Dedifferentiated amniotic fluid mesenchymal stem cell (primary cell): ENCODE data around the gene NR1I3.
"Not testable (repeated sequence)": the region's sequence is repeated elsewhere in the genome, so short reads cannot be mapped to it uniquely, and the experiment has no call there.

Source experiments
- DNase-seq: peaks from one replicate; pipeline ENCODE4 v3.0.0-alpha.2; 2016; ENCODE audit errors: extremely low spot score

NR1I3 gene

DNA sequence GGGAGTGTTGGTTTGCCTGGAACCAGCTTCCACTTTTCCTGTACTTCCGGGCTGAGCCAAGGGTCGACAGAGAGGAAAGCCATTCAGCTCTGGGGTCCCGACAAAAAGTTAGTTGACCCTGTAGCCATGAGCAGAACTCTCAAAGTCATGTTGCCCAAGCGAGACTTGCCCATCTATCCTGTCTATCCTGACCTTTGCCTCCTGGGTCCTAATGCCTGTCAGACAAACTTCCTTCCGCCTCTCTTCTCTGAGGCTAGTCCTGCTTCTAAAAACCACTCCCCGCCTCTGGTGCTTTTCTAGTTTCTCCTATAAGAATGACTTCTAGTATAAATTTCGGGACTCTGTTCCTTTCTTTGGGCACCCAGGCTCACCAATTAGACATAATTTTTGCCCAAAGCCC is 12.8 kb upstream of the NR1I3 start:
- no peak for DNase-seq

GRCh38 chr1:161250100-161250499 is 12.1 kb upstream of the NR1I3 start:
- DNase-seq: not testable (repeated sequence)

DNA sequence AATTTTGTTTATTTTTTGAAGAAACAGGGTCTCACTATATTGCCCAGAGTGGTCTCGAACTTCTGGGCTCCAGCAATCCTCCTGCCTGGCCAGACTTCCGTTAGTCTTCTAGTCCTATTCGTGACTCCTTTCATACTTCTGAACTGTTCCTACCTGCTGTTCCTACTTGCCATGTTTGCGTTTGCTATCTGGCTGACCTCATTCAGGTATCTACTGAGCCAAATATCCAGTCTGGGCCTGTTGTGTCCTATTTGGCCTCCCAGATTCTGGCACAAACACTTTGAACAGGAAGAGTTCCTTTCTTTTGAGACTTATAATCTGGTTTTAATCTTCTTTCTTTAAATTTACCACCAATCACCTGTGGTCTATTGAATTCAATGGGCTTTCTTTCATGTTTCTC is 6.9 kb upstream of the NR1I3 start:
- no peak for DNase-seq

DNA sequence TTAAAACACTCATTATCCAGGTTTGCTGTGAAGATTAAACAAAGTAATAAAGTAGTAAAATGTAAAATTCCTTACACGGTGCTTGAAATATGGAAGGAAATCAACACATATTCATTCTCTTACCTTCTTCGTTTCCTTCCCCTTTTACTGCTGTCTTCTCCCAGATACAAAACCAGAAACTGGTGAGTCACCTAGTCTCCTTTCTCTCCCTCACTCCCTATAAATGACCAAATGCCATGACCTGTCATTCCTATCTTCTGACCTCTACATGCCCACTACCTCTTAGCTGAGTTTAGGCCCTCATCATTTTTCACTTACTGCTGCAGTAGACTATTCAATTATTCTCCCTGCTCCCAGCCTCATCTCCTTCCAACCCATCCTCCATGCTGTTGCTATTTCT is 4.3 kb upstream of the NR1I3 start:
- no peak for DNase-seq

DNA sequence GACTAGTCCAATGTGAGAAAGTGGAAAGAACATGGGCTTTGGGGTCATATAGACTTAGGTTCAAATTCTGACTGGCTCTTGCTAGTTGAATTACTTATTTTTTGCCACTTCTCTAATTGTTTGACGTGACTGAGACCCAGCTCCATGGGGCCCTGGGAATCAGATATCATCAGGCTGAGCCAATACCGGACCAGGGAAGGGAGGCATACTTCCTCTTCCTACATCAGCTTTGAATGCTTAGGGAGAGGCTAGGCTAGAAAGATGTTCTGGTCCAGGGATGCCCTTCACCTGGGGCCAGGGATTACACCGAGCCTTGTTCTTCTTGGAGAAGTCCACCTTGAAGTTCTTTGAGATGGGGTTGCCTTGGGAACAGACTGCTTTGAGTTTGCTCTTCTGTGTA is 3.7 kb upstream of the NR1I3 start:
- DNase-seq: no peak

DNA sequence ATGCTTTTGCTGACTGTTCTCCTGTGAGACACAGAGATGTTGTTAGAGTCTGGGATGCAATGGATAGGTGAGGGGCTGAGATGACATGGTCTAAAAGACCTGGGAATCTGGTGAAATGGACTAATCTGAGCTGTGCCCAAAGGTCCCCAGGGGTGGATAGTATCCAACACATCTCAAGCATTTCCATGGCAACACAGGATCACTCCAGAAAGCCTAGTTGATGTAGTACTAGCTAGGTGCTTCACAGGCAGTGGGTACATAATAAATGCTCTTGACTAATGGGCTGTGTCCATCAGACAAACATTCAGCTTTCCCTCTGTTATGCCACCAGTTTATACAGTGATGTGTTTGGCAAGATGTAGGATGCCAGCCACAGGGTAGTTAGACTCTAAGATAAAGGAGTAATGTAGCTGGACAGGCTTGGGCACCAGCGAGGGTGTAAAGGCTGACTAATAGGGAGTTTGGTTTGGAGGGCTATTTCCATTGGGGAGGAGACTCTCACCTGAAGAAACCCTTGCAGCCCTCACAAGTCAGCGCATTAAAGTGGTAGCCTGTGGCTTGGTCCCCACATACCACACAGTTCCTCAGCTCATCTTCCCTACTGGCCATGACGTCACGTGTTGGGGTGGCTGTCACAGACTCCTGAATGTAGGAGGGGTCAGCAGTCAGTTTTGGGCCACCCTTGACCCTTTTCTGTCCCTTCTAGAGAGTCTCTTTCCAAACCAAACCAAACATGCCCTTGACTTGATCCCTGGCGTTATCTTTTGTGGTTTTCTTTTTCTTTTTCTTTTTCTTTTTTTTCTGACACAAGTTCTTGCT is 1.8 kb downstream of the NR1I3 start:
- DNase-seq: no peak

DNA sequence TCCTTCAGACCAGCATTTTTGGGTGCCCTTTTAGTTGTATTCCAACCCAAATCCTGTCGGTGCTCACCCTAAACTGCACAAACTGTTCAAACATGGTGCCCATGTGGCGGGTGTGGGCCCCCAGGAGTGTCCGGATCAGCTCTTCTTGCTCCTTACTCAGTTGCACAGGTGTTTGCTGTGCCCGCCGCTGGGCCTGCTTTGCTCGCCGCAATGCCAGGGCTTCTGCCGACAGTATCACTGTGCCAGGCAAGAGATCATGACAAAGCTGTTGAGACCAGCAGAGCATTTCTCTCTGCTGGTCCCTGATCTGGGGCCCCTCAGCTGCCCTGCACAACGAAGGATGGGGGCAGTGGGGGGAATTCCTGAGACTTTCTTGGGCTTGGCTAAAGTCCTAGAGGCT is 4.9 kb downstream of the NR1I3 start:
- no peak for DNase-seq

- DNase-seq: no peak
These were observed 7.2 kb downstream of the NR1I3 start for GRCh38 chr1:161230762-161231161.

DNA sequence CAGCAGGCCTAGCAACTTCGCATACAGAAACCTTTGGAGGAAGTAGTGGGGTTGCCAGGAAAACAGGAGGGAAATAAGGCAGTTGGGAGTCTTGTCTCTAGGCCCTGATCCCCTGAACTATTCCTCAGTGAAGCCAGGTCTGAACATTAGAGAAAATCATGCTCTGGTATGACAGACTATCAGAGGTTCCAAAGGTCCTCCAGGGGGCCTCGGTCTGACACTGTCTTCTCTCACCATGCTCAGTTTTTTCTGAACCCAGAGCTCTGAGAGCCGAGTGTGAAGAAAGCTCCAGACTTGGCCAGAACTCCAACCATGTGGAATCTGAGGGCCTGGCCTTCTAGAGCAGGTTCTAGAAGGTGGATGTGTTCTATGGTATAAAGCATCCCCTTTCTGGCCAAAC is 8.1 kb downstream of the NR1I3 start:
- DNase-seq: no peak

GRCh38 chr1:161228032-161228431 is 10.0 kb downstream of the NR1I3 start:
- DNase-seq: no peak

DNA sequence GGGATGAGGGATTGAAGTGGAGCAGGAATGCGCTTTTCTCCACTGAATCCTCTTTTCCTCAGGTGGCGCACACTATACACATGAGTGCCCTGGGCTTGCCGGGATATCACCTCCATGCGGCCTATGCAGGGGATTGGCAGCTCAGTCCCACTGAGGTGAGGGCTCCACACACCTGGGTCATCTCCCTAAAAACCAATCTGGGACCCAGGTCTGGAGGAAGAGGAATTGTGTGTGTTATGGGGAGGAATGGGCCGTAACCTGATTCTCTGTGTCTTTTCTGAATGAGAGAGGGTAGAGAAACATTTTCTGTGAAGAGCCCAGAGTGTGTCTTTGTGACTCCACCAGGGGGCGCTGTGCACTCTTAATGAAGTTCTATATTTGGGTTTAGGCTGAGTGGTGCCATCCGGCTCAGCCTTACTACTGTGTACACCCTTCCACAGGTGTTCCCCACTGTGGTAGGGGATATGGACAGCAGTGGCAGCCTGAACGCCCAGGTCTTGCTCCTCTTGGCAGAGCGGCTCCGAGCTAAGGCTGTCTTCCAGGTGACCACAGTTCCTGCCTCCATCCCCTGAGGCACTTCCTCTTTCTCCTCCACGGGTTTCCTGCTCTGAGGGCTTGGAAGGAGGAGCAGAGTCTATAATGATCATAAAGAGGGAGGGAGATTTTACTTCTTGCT is 10.7 kb downstream of the NR1I3 start:
- DNase-seq: peak; percentile 75

GRCh38 chr1:161226759-161227158 is 11.2 kb downstream of the NR1I3 start:
- no peak for DNase-seq

DNA sequence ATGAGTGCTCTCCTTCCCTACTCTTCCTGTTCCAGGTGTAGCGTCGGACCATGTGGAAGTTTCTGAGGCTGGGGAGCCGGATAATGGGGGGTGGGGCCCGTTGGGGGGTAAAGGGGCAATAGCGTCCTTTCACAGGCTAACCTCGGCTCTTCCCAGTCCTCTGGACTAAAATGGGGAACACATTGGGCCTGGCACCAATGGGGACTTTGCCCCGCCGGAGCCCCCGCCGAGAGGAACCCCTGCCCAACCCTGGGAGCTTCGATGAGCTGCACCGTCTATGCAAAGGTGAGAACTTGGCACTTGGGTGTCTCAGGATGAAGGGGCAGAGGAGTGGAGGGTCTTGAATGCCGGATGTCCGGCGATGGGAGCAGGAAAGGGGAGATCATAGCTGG is 11.7 kb downstream of the NR1I3 start:
- no peak for DNase-seq

DNA sequence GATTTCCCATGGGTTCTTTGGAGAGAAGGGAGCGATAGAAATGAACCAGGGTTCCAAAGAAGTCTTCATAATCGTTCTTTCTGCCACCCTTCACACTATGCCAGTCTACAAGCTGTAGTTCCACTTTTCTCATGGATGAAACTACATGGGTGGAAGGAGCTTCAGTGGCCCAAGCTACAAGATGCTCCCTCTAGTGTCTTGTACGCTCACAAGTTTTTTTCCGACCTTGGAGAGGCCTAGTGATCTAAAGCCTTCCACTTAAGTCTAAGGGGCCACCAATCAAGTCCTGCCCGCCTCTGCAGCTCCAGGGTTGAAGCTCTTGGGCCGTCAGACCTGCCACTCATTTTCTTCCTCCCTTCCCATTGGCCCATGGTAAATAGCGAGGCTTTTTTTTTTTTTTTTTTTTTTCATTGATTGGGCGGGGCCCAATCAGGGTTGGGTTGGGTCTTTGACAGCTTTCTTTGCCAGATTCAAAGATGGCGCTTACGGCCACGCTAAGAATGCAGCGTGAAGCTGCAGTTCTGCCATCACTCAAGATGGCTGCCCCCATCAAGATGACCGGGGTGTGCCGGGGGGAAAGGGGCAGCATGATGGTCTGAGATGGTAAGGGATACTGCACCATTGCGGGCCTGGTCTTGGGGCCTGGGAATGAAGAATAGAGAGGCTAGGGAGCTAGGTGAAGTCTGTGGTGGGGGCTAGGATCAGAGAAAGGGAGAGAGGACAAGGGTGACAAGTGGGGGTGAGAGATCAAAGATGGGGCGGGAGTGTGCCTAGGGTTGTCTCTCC is 12.3 kb downstream of the NR1I3 start, which contains the start of gene TOMM40L:
Gene TOMM40L (plus strand): TSS at position 527 of the 786 bp plus-strand sequence. CDS start 430 bp downstream, outside the sequence.
- peak; percentile 99 for DNase-seq

DNA sequence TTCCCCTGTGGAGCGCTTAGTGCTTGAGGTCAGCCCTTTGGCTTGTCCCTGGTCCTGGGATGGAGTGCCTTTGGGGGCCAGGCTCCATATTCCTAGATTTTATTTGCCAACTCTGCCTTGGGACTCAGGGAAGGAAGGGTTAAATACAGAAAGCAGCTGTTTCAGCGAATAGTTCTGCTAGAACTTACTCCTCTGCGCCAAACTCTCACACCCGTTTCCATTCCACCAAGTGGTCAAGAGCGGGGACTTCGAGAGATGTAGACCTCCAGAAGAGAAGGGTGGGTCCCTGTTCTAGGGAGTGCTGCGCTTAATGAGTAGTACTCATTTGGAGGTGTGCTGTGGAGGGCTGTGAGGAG is 12.8 kb downstream of the NR1I3 start:
- DNase-seq: no peak

GRCh38 chr1:161224695-161225087 is 13.3 kb downstream of the NR1I3 start:
- DNase-seq: not testable (repeated sequence)

- DNase-seq: no peak
These were observed 14.0 kb downstream of the NR1I3 start for GRCh38 chr1:161223805-161224694.

- no peak for DNase-seq
These were observed 15.6 kb downstream of the NR1I3 start for GRCh38 chr1:161222175-161223019.

DNA sequence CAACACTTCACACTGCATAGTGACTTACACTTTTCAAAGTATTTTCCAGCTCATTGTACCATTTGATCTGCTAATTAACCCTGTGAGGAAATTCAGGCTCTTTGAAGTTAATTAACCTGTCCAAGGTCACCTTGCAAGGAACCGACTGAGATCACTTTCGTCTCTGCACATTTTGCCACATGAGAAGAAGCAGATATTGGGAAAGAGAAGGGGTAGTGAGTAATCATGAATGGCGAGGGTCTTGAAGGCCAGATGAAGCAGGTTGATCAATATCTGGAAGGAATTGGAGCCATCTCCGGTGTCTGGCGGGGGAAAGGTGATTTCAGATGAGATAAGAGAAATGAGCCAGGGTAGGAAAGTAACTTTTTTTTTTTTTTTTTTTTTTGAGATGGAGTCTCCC is 18.0 kb downstream of the NR1I3 start:
- no peak for DNase-seq

DNA sequence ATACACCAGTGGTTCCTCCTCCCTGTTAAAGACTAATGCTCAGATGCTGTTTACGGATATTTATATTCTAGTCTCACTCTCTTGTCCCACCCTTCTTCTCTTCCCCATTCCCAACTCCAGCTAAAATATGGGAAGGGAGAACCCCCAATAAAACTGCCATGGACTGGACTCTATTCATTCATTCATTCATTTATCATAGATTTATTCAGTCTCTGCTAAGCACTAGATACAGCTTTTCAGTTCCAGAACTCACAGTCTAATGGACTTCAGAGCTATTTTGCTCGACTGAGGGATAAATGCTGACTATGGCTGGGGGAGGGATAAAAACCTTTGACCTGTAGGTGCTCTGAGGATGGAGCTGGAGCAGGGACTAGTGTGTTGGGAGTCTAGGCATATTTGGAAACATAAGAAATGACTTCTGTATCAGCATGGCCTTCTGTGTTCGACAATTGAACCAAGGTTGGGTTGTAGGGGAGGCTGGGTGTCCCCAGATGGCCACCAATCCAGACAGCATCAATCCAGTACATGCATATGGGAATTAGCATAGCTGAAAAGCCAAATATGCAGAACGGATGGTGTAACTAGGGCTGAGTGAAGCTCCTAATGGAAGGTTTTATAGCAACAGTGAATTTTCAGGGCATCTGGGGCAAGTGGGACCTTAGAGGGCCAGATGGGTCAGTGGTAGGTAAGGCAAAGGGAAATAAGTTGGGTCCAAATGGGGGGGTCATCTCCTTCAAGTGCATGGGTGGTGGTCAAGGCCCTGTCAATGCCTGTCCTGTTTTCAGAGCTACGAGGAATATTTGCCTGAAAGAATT is 18.7 kb downstream of the NR1I3 start:
- DNase-seq: no peak
